Liver (tissue), 9 donors: ENCODE results near the gene RPTN. TPM values are rescaled to one million over a fixed set of nuclear protein-coding genes. Genes with fewer than 3 reads are reported as not detected.
A peak's percentile ranks its signal among the peaks of the same experiment; 100 is the strongest.

Source experiments
- DNase-seq: peaks from one replicate; pipeline ENCODE4 v3.0.0-alpha.2; 2017; ENCODE audit warnings: low spot score
- H3K27ac ChIP-seq, 2 donors: one replicate each; pipeline ENCODE4 v1.7.0; 2013; ENCODE audit warnings: inconsistent platforms in 2 of 2, low read length in 2 of 2, control low read depth in 1 of 2, low read depth in 1 of 2, mild to moderate bottlenecking in 1 of 2
- H3K27me3 ChIP-seq, 4 donors: one replicate each; pipeline versions ENCODE4 v1.6.1 to v1.7.0; 2013; ENCODE audit warnings: low read length in 3 of 4, inconsistent platforms in 1 of 4, mild to moderate bottlenecking in 1 of 4, moderate library complexity in 1 of 4; ENCODE audit not compliant: control insufficient read depth in 4 of 4, insufficient read depth in 4 of 4
- H3K36me3 ChIP-seq, 4 donors: one replicate each; pipeline versions ENCODE4 v1.6.1 to v1.7.0; 2013; ENCODE audit warnings: low read length in 3 of 4, mild to moderate bottlenecking in 3 of 4, low read depth in 1 of 4, moderate library complexity in 1 of 4; ENCODE audit not compliant: control insufficient read depth in 4 of 4, insufficient read depth in 3 of 4
- H3K4me1 ChIP-seq, 4 donors: one replicate each; pipeline versions ENCODE4 v1.6.1 to v1.7.0; 2013; ENCODE audit warnings: low read length in 3 of 4, mild to moderate bottlenecking in 3 of 4, moderate library complexity in 1 of 4; ENCODE audit not compliant: control insufficient read depth in 4 of 4, insufficient read depth in 4 of 4
- H3K4me3 ChIP-seq, 3 donors: one replicate each; pipeline versions ENCODE4 v1.6.1 to v1.7.0; 2013; ENCODE audit warnings: low read length in 3 of 3, control low read depth in 1 of 3, low read depth in 1 of 3, mild to moderate bottlenecking in 1 of 3
- H3K9ac ChIP-seq, 2 donors: one replicate each; pipeline ENCODE4 v1.7.0; 2013; ENCODE audit warnings: low read length in 2 of 2, mild to moderate bottlenecking in 2 of 2, moderate library complexity in 2 of 2, control low read depth in 1 of 2, low read depth in 1 of 2
- H3K9me3 ChIP-seq, 4 donors: one replicate each; pipeline versions ENCODE4 v1.6.1 to v1.7.0; 2013; ENCODE audit warnings: low read length in 3 of 4; ENCODE audit not compliant: control insufficient read depth in 4 of 4
- ATF3 ChIP-seq: IDR thresholded peaks from 2 replicates; pipeline ENCODE4 v1.6.1; 2016; ENCODE audit warnings: antibody characterized with exemption
- CTCF ChIP-seq: fragments of 150-350 bp; IDR thresholded peaks from 2 replicates; pipeline ENCODE4 v1.5.1; 2017; ENCODE audit warnings: improper control_type of control experiment, low read depth, low read length; ENCODE audit not compliant: missing input control
- EGR1 ChIP-seq, 2 donors: IDR thresholded peaks; 2 replicates each; pipeline ENCODE4 v1.6.1; 2016 to 2018; ENCODE audit warnings: antibody characterized with exemption in 2 of 2, low read depth in 2 of 2
- FOXA1 ChIP-seq: IDR thresholded peaks from 2 replicates; pipeline ENCODE4 v1.6.1; 2016; ENCODE audit warnings: antibody characterized with exemption
- FOXA2 ChIP-seq: IDR thresholded peaks from 2 replicates; pipeline ENCODE4 v1.6.1; 2016; ENCODE audit warnings: antibody characterized with exemption
- GABPA ChIP-seq, 2 donors: IDR thresholded peaks in 1 of 2; conservative IDR thresholded peaks in 1 of 2; 2 replicates each; pipeline ENCODE4 v1.6.1; 2016; ENCODE audit warnings: antibody characterized with exemption in 2 of 2, mild to moderate bottlenecking in 1 of 2, moderate library complexity in 1 of 2
- HNF4A ChIP-seq, 2 donors: conservative IDR thresholded peaks; 2 replicates each; pipeline ENCODE4 v1.6.1; 2016; ENCODE audit warnings: antibody characterized with exemption in 2 of 2, mild to moderate bottlenecking in 2 of 2
- HNF4G ChIP-seq: IDR thresholded peaks from 2 replicates; pipeline ENCODE4 v1.6.1; 2016; ENCODE audit warnings: antibody characterized with exemption
- JUND ChIP-seq, 2 donors: IDR thresholded peaks; 2 replicates each; pipeline ENCODE4 v1.6.1; 2016; ENCODE audit warnings: antibody characterized with exemption in 2 of 2
- NR2F2 ChIP-seq: IDR thresholded peaks from 2 replicates; pipeline ENCODE4 v1.6.1; 2016; ENCODE audit warnings: antibody characterized with exemption
- RAD21 ChIP-seq, 2 donors: IDR thresholded peaks; 2 replicates each; pipeline ENCODE4 v1.6.1; 2016; ENCODE audit warnings: antibody characterized with exemption in 2 of 2, mild to moderate bottlenecking in 2 of 2
- RXRA ChIP-seq, 2 donors: IDR thresholded peaks; 2 replicates each; pipeline ENCODE4 v1.6.1; 2017 to 2018; ENCODE audit warnings: antibody characterized with exemption in 2 of 2, mild to moderate bottlenecking in 1 of 2
- SP1 ChIP-seq: IDR thresholded peaks from 2 replicates; pipeline ENCODE4 v1.6.1; 2018; ENCODE audit warnings: antibody characterized with exemption, mild to moderate bottlenecking
- TAF1 ChIP-seq: conservative IDR thresholded peaks from 2 replicates; pipeline ENCODE4 v1.6.1; 2016; ENCODE audit warnings: antibody characterized with exemption, mild to moderate bottlenecking
- YY1 ChIP-seq: IDR thresholded peaks from 2 replicates; pipeline ENCODE4 v1.6.1; 2016; ENCODE audit warnings: antibody characterized with exemption, mild to moderate bottlenecking
- ZBTB33 ChIP-seq: IDR thresholded peaks from 2 replicates; pipeline ENCODE4 v1.6.1; 2016; ENCODE audit warnings: antibody characterized with exemption
- WGBS: extraction: QIAGEN DNeasy Blood & Tissue Kit; methylation state at CpG from one replicate; pipeline ENCODE4 v1.1.7; 2013; 5-methylcytosine and 5-hydroxymethylcytosine counted together
- polyA plus RNA-seq, 2 donors: library from polyadenylated mRNA; stranded (reverse) in 1 of 2; unstranded in 1 of 2; fragments of 200-250 nt in 1 of 2; fragments of >200 nt in 1 of 2; fragmentation: Nextera tagmentation in 1 of 2; extraction: Ambion mirVana in 1 of 2; gene quantifications; one replicate each; pipeline versions ENCODE4 v1.2.1 to v1.2.3, GENCODE V29; 2013 to 2015
- total RNA-seq, 2 donors: library from RNA; depleted of rRNA; stranded (reverse); fragments of >200 nt; gene quantifications; one replicate each; pipeline ENCODE4 v1.2.3, GENCODE V29; 2014
- TF ChIP-seq, protein P1 (sequence below): IDR thresholded peaks from 2 replicates; pipeline ENCODE4 v1.6.1; 2016; ENCODE audit warnings: antibody characterized with exemption
- TF ChIP-seq, protein P2 (sequence below): IDR thresholded peaks from 2 replicates; pipeline ENCODE4 v1.6.1; 2016; ENCODE audit warnings: antibody characterized with exemption, mild to moderate bottlenecking
- donor health status: healthy.
- donor health status: healthy.
- donor health status: healthy.
- donor health status: healthy.
- donor health status: healthy.

Gene RPTN
- total and polyA plus RNA-seq, 4 donors: not detected

DNA sequence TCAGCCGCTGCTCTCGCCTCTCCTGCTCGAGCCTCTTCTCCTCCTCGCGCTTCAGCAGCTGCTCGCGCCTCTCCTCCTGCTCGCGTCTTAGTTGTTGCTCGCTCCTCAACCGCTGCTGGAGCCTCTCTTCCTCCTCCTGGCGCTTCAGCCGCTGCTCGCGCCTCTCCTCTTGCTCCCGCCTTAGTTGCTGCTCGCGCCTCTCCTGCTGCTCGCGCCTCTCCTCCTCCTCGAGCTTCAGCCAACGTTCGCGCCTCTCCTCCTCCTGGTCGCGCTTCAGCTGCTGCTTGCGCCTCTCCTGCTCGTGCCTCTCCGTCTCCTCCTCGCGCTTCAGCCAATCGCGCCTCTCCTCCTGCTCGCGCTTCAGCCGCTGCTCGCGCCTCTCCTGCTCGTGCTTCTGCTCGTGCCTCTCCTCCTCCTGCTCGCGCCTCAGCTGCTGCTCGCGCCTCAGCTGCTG, 47.5 kb downstream of the RPTN start:
- Histone ChIP-seq H3K36me3 (no peaks in the 10 kb centered on the region), H3K4me1 (peaks cover 4 to 49% (median 37%) of the 10 kb centered on the region in 4 donors), H3K9me3 (no peaks in the 10 kb centered on the region), H3K4me3 (peak overlapping the region in 2 of 3 donors; percentile 5 to 37), H3K27ac (no peak overlapping the region), H3K9ac (no peak overlapping the region), H3K27me3 (peaks cover 0 to 27% (median 16%) of the 10 kb centered on the region in 4 donors)
- WGBS: 1% methylated on average over 44 of the region's 44 CpGs
- no peak for DNase-seq
- TF ChIP-seq NR2F2 (no peak), SP1 (no peak), ATF3 (no peak), RAD21 (IDR thresholded peaks at IDR 0.05) (no peak), YY1 (no peak), ZBTB33 (no peak), TAF1 (no peak), EGR1 (IDR thresholded peaks at IDR 0.05; ENCODE audit: low read depth in 2 of 2) (no peak), RXRA (IDR thresholded peaks at IDR 0.05) (no peak), GABPA (IDR thresholded peaks at IDR 0.05 in 1 of 2, conservative IDR thresholded peaks at IDR 0.05 in 1 of 2) (no peak), FOXA1 (no peak), HNF4G (no peak), FOXA2 (no peak)

GRCh38 chr1:152110860-152111514, 48.0 kb downstream of the RPTN start:
- TF ChIP-seq JUND (IDR thresholded peaks at IDR 0.05) (no peak), YY1 (no peak), FOXA2 (no peak), HNF4G (no peak), NR2F2 (no peak), SP1 (no peak), FOXA1 (no peak), RXRA (IDR thresholded peaks at IDR 0.05) (no peak), RAD21 (IDR thresholded peaks at IDR 0.05) (no peak), TAF1 (no peak), ZBTB33 (no peak), EGR1 (IDR thresholded peaks at IDR 0.05; ENCODE audit: low read depth in 2 of 2) (no peak), HNF4A (conservative IDR thresholded peaks at IDR 0.05) (no peak), CTCF (no peak), GABPA (IDR thresholded peaks at IDR 0.05 in 1 of 2, conservative IDR thresholded peaks at IDR 0.05 in 1 of 2) (no peak), ATF3 (no peak)
- TF ChIP-seq, protein P1, sequence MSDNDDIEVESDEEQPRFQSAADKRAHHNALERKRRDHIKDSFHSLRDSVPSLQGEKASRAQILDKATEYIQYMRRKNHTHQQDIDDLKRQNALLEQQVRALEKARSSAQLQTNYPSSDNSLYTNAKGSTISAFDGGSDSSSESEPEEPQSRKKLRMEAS: no peak
- TF ChIP-seq, protein P2, sequence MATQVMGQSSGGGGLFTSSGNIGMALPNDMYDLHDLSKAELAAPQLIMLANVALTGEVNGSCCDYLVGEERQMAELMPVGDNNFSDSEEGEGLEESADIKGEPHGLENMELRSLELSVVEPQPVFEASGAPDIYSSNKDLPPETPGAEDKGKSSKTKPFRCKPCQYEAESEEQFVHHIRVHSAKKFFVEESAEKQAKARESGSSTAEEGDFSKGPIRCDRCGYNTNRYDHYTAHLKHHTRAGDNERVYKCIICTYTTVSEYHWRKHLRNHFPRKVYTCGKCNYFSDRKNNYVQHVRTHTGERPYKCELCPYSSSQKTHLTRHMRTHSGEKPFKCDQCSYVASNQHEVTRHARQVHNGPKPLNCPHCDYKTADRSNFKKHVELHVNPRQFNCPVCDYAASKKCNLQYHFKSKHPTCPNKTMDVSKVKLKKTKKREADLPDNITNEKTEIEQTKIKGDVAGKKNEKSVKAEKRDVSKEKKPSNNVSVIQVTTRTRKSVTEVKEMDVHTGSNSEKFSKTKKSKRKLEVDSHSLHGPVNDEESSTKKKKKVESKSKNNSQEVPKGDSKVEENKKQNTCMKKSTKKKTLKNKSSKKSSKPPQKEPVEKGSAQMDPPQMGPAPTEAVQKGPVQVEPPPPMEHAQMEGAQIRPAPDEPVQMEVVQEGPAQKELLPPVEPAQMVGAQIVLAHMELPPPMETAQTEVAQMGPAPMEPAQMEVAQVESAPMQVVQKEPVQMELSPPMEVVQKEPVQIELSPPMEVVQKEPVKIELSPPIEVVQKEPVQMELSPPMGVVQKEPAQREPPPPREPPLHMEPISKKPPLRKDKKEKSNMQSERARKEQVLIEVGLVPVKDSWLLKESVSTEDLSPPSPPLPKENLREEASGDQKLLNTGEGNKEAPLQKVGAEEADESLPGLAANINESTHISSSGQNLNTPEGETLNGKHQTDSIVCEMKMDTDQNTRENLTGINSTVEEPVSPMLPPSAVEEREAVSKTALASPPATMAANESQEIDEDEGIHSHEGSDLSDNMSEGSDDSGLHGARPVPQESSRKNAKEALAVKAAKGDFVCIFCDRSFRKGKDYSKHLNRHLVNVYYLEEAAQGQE: no peak
- Histone ChIP-seq H3K4me1 (peaks cover 4 to 49% (median 37%) of the 10 kb centered on the region in 4 donors), H3K36me3 (no peaks in the 10 kb centered on the region), H3K4me3 (peak overlapping the region; percentile 7 to 37 (median 11)), H3K27ac (no peak overlapping the region), H3K27me3 (peaks cover 0 to 28% (median 16%) of the 10 kb centered on the region in 4 donors), H3K9ac (no peak overlapping the region), H3K9me3 (no peaks in the 10 kb centered on the region)
- DNase-seq: no peak
- WGBS: 2% methylated on average over 60 of the region's 60 CpGs
